ENCODE measurements around the gene ARHGAP8.

DNA sequence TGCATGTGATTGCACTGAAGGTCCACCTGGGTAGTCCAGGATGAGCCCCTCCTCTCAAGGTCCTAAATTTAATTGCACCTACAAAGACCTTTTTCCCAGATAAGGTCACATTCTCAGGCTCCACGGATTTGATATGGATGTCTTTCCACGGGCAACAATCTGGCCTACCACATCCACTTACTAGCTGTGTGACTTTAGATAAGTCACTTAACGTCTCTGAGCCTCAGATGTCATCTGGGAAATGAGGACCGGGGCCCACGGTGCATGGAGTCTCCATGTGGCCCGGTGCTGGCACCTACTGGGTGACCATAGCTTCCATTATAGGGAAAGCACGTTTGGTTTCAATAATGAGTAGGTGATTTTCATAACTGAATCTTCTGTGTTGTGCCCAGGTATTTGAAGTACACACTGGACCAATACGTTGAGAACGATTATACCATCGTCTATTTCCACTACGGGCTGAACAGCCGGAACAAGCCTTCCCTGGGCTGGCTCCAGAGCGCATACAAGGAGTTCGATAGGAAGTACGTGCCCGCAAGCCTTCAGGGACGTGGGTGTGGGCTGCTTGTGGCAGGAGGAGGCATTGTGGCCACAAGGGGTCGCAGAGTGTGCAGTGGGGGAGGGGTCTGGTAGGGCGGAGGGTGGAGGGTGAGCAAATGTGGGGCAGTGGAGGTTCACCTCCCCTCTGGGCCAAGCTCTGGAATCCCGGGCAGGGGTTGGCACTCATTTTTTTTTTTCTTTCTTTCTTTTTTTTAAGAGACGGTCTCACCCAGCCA lies 55.7 kb downstream of the ARHGAP8 start:
- TF ChIP-seq EZH2phosphoT487 (IDR thresholded peaks at IDR 0.05; ENCODE audit: borderline replicate concordance, low read depth, low read length): no peak
- TF ChIP-seq, protein P1, sequence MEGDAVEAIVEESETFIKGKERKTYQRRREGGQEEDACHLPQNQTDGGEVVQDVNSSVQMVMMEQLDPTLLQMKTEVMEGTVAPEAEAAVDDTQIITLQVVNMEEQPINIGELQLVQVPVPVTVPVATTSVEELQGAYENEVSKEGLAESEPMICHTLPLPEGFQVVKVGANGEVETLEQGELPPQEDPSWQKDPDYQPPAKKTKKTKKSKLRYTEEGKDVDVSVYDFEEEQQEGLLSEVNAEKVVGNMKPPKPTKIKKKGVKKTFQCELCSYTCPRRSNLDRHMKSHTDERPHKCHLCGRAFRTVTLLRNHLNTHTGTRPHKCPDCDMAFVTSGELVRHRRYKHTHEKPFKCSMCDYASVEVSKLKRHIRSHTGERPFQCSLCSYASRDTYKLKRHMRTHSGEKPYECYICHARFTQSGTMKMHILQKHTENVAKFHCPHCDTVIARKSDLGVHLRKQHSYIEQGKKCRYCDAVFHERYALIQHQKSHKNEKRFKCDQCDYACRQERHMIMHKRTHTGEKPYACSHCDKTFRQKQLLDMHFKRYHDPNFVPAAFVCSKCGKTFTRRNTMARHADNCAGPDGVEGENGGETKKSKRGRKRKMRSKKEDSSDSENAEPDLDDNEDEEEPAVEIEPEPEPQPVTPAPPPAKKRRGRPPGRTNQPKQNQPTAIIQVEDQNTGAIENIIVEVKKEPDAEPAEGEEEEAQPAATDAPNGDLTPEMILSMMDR (conservative IDR thresholded peaks at IDR 0.05; ENCODE audit: low read length): peak; percentile 65
